A673 (cell line): Measurements from ENCODE around the gene BLOC1S5.

Experiments used
- CTCF ChIP-seq: fragments of 300-800, 200-600 bp; sonication (generic); conservative IDR thresholded peaks from 2 replicates; pipeline ENCODE4 v1.5.1; 2017; ENCODE audit warnings: low read depth, mild to moderate bottlenecking, antibody characterized with exemption, low read length, moderate library complexity, mixed read lengths
- EZH2 ChIP-seq: fragments of 200-600 bp; sonication (generic); IDR thresholded peaks from 2 replicates; pipeline ENCODE4 v1.6.1; 2017; ENCODE audit warnings: borderline replicate concordance, low read depth, mild to moderate bottlenecking, mixed read lengths, antibody characterized with exemption, low read length; ENCODE audit not compliant: poor library complexity, severe bottlenecking

GRCh38 chr6:8027965-8028651, 36.1 kb downstream of the BLOC1S5 start:
- TF ChIP-seq CTCF (no peak), EZH2 (no peak)
